Type B pancreatic cell (in vitro differentiated cells): Measurements from ENCODE around the gene PLEKHO2. TPM values are rescaled to one million over a fixed set of nuclear protein-coding genes. Genes with fewer than 3 reads are reported as not detected.
A peak's percentile ranks its signal among the peaks of the same experiment; 100 is the strongest.

ENCODE experiments used
- DNase-seq: peaks from one replicate; pipeline ENCODE4 v3.0.0; 2021; ENCODE audit warnings: mixed read lengths; ENCODE audit not compliant: unreplicated experiment; ENCODE audit errors: extremely low spot score
- H3K27ac Mint-ChIP-seq: 2 replicates; pipeline ENCODE4 v1.8.0; 2021; ENCODE audit warnings: mild to moderate bottlenecking, mixed read lengths
- H3K27me3 Mint-ChIP-seq: 2 replicates; pipeline ENCODE4 v1.8.0; 2021; ENCODE audit warnings: mixed read lengths
- H3K36me3 Mint-ChIP-seq: 2 replicates; pipeline ENCODE4 v1.8.0; 2021; ENCODE audit warnings: mixed read lengths
- H3K4me1 Mint-ChIP-seq: one replicate; pipeline ENCODE4 v1.8.0; 2021; ENCODE audit warnings: mixed read lengths; ENCODE audit not compliant: unreplicated experiment
- H3K4me3 Mint-ChIP-seq: 2 replicates; pipeline ENCODE4 v1.8.0; 2021; ENCODE audit warnings: mild to moderate bottlenecking, mixed read lengths
- H3K9me3 Mint-ChIP-seq: 2 replicates; pipeline ENCODE4 v1.8.0; 2021; ENCODE audit warnings: mixed read lengths
- CTCF ChIP-seq: fragments of 200-600 bp; sonication (generic); conservative IDR thresholded peaks from 2 replicates; pipeline ENCODE4 v1.5.0; 2021; ENCODE audit warnings: antibody characterized with exemption, mild to moderate bottlenecking
- total RNA-seq: library from RNA; stranded (reverse); gene quantifications from 2 replicates; pipeline ENCODE4 v1.2.1, GENCODE V29; 2021; ENCODE audit warnings: low replicate concordance

Gene PLEKHO2
- total RNA-seq, 1 donor from 2014 or later = 11.2 TPM

DNA sequence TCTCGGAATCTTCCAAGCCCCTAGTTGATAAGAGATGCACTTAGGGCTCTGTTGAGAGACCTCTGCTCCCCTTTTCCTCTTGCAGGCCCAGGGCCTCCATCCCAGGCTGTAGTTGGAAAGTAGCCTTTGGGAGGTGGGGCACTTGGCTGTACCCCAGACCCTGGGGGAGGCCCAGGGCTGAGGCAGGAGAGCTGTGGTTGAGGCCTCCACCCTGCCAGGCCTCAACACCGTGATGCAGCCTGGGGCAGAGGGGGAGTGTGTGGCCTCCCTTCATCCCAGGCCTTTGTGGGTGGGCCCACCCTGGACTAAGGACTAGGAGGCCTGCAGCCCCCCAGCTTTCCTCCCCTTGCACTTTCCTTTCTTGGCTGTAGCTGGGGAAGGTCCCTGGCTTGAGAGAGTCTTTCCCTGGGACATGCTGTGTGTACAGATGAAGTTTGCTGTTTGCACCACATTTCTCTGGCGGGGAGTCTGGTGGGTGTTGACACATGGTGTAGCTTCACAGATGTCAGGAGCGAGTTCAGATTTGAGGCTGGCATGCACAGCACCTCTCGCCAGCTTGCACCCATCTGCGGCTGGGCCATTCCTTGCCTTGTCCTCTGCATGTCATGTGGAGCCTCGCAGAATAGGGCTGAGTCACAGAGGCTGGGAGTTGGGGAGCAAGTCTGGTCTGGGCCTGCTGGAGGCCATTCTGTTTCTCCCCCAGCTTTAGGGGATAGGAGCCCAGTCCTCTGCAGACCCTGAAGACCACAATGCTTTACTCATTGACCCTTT is 13.7 kb downstream of the PLEKHO2 start:
- Mint-ChIP-seq H3K4me3 (no peak overlapping the region), H3K4me1 (peaks cover 42% of the 10 kb centered on the region), H3K27ac (peak overlapping the region; percentile 60), H3K36me3 (peaks cover 15% of the 10 kb centered on the region), H3K9me3 (no peaks in the 10 kb centered on the region), H3K27me3 (no peaks in the 10 kb centered on the region)
- DNase-seq = no peak
- no peak for TF ChIP-seq CTCF

DNA sequence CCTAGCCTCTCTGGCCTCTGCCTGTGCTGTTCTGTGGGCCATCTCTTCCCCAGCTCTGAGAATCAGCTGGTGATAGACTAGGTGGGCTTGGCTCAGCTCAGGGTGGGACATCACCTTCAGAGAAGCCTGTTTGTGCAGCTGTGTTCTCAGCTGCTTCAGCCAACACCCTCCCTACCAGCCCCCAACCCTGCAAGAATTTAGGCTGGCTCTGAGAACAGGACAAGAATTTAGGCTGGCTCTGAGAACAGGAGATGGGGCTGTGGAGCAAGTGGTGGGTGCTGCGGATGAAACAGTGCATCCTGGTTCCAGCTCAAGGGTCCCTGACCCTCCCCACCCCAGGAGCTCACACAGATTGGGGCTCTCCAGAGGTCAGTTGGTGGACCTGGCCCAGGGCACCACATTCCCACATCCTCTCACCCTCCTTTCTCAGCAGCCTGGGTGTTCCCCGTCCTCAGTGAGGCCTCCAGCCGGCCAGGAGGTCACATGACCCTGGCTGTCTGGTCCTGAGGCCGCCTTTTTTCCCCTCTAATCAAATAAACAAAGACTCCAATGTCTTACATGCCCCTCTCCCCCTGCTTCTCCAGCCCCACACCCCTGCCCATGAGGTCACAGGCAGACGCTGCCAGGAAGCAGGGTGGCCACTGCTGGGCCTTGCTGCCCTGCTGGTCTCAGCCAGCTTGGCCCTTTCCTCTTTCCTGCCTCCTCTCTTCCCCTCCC is 14.9 kb downstream of the PLEKHO2 start:
- Mint-ChIP-seq H3K4me3 (no peak overlapping the region), H3K36me3 (peaks cover 11% of the 10 kb centered on the region), H3K27ac (peak overlapping the region; percentile 70), H3K9me3 (no peaks in the 10 kb centered on the region), H3K4me1 (peaks cover 35% of the 10 kb centered on the region), H3K27me3 (no peaks in the 10 kb centered on the region)
- no peak for TF ChIP-seq CTCF
- no peak for DNase-seq

GRCh38 chr15:64857421-64857820 is 15.7 kb downstream of the PLEKHO2 start:
- TF ChIP-seq CTCF = no peak
- no peak for DNase-seq
- no peaks in the 10 kb centered on the region for H3K9me3 Mint-ChIP-seq
- H3K27ac Mint-ChIP-seq = peak overlapping the region; percentile 70
- peaks cover 7% of the 10 kb centered on the region for H3K36me3 Mint-ChIP-seq
- peaks cover 37% of the 10 kb centered on the region for H3K4me1 Mint-ChIP-seq
- H3K4me3 Mint-ChIP-seq = no peak overlapping the region
- no peaks in the 10 kb centered on the region for H3K27me3 Mint-ChIP-seq

DNA sequence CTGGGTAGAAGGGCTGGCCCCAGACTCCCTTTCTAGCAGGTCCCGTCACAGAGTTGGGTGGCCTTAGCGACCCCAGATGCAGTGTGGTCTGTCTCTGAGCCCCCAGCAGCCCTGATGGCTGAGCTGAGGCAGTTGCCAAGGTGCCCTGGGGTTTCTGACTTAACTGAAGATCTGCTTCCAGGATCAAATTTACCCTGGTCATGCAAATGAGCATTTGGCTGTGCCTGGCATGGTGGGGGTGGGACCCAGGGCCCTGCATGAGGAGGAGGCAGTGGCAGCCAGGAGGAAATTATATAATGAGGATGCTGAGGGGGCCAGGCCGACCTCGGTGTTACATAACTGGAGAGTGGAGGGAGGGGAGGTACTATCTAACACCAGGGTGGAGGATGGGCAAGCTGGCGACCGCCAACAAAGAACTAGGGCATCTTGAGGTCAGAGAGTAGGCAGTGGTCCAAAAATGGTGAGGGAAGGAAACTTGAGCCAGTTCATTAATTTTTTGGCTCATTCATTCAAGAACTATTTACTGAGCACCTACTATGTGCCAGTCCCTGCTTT is 16.4 kb downstream of the PLEKHO2 start:
- no peaks in the 10 kb centered on the region for H3K9me3 Mint-ChIP-seq
- no peak overlapping the region for H3K4me3 Mint-ChIP-seq
- H3K27ac Mint-ChIP-seq = no peak overlapping the region
- no peak for DNase-seq
- H3K27me3 Mint-ChIP-seq = no peaks in the 10 kb centered on the region
- peaks cover 7% of the 10 kb centered on the region for H3K36me3 Mint-ChIP-seq
- peaks cover 38% of the 10 kb centered on the region for H3K4me1 Mint-ChIP-seq
- no peak for TF ChIP-seq CTCF

GRCh38 chr15:64859226-64859625 is 17.5 kb downstream of the PLEKHO2 start:
- no peak for TF ChIP-seq CTCF
- no peak overlapping the region for H3K4me3 Mint-ChIP-seq
- peaks cover 7% of the 10 kb centered on the region for H3K36me3 Mint-ChIP-seq
- DNase-seq = no peak
- no peaks in the 10 kb centered on the region for H3K9me3 Mint-ChIP-seq
- H3K4me1 Mint-ChIP-seq = peaks cover 38% of the 10 kb centered on the region
- no peak overlapping the region for H3K27ac Mint-ChIP-seq
- no peaks in the 10 kb centered on the region for H3K27me3 Mint-ChIP-seq
